HL-60 (cell line): Measurements from ENCODE around the gene CAV2.

ENCODE experiments used
- DNase-seq, 2 experiments: peaks; one replicate each; pipeline ENCODE4 v3.0.0-alpha.2; 2010 to 2020; ENCODE audit warnings: low read depth in 1 of 2, low spot score in 1 of 2
- H3K27ac ChIP-seq: fragments of 250-450 bp; sonication (Bioruptor Pico); replicated peaks from 2 replicates; pipeline ENCODE4 v1.5.1; 2020; ENCODE audit warnings: mild to moderate bottlenecking, moderate library complexity
- H3K27me3 ChIP-seq: fragments of 250-450 bp; sonication (Bioruptor Pico); 2 replicates; pipeline ENCODE4 v1.5.1; 2021; ENCODE audit warnings: mild to moderate bottlenecking, moderate library complexity; ENCODE audit not compliant: insufficient read depth, poor library complexity, severe bottlenecking
- H3K4me3 ChIP-seq: replicated peaks from 2 replicates; pipeline ENCODE4 v1.5.1; 2011; ENCODE audit warnings: mild to moderate bottlenecking, control low read depth, low read length; ENCODE audit not compliant: insufficient read depth
- GABPA ChIP-seq: IDR thresholded peaks from 2 replicates; pipeline ENCODE4 v1.6.1; 2012; ENCODE audit warnings: low read depth
- POLR2AphosphoS5 ChIP-seq: IDR thresholded peaks from 2 replicates; pipeline ENCODE4 v1.6.1; 2012; ENCODE audit warnings: low read depth
- SPI1 ChIP-seq: IDR thresholded peaks from 2 replicates; pipeline ENCODE4 v1.6.1; 2012; ENCODE audit warnings: low read depth, mild to moderate bottlenecking, borderline replicate concordance
- TF ChIP-seq, protein P1 (sequence below): IDR thresholded peaks from one replicate; pipeline ENCODE4 v1.5.1; 2011; ENCODE audit warnings: low read length, control low read depth, inconsistent platforms; ENCODE audit not compliant: insufficient read depth
- TF ChIP-seq, protein P2 (sequence below): IDR thresholded peaks from 2 replicates; pipeline ENCODE4 v1.6.1; 2012; ENCODE audit warnings: low read depth; ENCODE audit not compliant: insufficient replicate concordance

CAV2 gene

GRCh38 chr7:116527521-116527920 lies 28.0 kb downstream of the CAV2 start:
- no peak overlapping the region for H3K27ac ChIP-seq
- H3K4me3 ChIP-seq: no peak overlapping the region
- peaks cover 44% of the 10 kb centered on the region for H3K27me3 ChIP-seq
- TF ChIP-seq GABPA: no peak
- DNase-seq: no peak

DNA sequence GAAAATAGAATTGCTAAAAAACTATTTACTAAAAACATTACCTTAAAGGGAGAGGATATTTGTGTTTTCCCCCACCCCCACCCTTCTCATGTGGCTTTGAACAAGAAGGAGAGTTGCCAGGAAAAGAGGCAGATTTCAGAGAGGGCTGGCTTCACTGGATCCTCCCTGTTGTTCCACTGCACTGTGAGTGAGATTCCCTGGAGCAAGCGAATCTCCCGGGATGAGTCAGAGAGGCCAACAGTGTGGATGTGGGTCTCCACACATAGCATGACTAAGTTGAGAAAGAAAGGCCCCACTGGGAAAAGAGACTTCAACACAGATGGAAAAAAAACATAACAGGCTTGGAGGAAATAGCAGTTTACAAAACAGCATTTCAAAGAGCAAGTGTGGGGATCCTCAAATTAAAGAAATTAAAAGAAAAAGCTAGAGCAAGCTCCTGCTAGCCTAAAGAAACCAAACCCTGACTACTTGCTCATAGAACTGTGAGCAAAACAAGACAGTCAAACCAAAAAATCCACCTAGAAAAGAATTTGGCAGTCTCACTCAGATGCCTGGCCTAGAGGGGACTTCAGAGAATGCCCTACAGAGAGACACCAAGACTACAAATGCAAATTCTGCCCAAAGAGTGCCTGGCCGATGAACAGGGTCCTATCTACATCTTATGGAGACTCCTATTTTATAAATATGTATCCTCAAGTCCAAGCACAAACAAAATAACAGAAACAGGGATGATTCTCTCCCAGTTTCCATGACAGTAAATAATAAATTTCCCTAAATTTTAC lies 28.7 kb downstream of the CAV2 start:
- TF ChIP-seq POLR2AphosphoS5: no peak
- TF ChIP-seq, protein P1, sequence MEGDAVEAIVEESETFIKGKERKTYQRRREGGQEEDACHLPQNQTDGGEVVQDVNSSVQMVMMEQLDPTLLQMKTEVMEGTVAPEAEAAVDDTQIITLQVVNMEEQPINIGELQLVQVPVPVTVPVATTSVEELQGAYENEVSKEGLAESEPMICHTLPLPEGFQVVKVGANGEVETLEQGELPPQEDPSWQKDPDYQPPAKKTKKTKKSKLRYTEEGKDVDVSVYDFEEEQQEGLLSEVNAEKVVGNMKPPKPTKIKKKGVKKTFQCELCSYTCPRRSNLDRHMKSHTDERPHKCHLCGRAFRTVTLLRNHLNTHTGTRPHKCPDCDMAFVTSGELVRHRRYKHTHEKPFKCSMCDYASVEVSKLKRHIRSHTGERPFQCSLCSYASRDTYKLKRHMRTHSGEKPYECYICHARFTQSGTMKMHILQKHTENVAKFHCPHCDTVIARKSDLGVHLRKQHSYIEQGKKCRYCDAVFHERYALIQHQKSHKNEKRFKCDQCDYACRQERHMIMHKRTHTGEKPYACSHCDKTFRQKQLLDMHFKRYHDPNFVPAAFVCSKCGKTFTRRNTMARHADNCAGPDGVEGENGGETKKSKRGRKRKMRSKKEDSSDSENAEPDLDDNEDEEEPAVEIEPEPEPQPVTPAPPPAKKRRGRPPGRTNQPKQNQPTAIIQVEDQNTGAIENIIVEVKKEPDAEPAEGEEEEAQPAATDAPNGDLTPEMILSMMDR: no peak
- DNase-seq: no peak
- Histone ChIP-seq H3K4me3 (no peak overlapping the region), H3K27me3 (peaks cover 40% of the 10 kb centered on the region), H3K27ac (no peak overlapping the region)

- TF ChIP-seq, protein P2, sequence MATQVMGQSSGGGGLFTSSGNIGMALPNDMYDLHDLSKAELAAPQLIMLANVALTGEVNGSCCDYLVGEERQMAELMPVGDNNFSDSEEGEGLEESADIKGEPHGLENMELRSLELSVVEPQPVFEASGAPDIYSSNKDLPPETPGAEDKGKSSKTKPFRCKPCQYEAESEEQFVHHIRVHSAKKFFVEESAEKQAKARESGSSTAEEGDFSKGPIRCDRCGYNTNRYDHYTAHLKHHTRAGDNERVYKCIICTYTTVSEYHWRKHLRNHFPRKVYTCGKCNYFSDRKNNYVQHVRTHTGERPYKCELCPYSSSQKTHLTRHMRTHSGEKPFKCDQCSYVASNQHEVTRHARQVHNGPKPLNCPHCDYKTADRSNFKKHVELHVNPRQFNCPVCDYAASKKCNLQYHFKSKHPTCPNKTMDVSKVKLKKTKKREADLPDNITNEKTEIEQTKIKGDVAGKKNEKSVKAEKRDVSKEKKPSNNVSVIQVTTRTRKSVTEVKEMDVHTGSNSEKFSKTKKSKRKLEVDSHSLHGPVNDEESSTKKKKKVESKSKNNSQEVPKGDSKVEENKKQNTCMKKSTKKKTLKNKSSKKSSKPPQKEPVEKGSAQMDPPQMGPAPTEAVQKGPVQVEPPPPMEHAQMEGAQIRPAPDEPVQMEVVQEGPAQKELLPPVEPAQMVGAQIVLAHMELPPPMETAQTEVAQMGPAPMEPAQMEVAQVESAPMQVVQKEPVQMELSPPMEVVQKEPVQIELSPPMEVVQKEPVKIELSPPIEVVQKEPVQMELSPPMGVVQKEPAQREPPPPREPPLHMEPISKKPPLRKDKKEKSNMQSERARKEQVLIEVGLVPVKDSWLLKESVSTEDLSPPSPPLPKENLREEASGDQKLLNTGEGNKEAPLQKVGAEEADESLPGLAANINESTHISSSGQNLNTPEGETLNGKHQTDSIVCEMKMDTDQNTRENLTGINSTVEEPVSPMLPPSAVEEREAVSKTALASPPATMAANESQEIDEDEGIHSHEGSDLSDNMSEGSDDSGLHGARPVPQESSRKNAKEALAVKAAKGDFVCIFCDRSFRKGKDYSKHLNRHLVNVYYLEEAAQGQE: no peak
- TF ChIP-seq POLR2AphosphoS5: no peak
- TF ChIP-seq SPI1: no peak
- TF ChIP-seq, protein P1: no peak
- TF ChIP-seq GABPA: no peak
- Histone ChIP-seq H3K27me3 (peaks cover 32% of the 10 kb centered on the region), H3K27ac (no peak overlapping the region), H3K4me3 (no peak overlapping the region)
- DNase-seq: no peak
Observed at GRCh38 chr7:116529250-116529649, 29.7 kb downstream of the CAV2 start.

DNA sequence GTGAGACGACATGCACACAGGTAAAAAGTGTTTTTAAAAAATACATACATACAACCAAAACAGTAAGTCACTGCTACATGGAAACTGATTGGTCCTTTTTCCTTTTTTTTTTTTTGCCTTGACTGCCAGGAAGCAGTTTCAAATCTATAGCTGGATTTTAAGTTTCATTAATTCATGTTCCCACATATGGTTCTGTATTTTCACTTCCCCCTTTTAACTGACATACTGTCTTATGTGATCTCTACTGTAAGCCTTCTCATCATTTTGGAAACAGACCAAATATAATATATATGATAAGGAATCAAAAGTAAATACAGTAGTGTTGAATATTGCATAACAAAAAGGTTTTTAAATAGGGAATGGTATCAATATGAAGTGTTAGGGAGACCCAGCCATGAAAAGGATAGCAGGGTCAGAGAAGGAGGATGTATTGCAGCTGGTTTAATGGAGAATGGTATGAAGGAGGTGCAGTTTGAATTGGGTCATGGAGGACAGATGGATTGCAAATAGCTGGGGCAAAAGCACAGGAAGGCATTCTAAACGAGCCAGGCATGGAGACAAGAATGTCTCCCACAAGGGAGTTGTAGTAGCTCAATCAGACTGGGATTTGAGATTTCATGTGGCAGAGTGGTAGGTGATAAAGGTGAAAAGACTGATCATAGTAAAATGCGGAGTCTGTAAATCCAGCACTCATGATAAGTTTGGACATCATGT lies 30.7 kb downstream of the CAV2 start:
- DNase-seq: no peak
- TF ChIP-seq, protein P1: no peak
- no peak for TF ChIP-seq GABPA
- TF ChIP-seq SPI1: no peak
- TF ChIP-seq POLR2AphosphoS5: no peak
- TF ChIP-seq, protein P2: no peak

More for the DNA sequence above, 30.7 kb downstream of the CAV2 start:
- Histone ChIP-seq H3K27me3 (peaks cover 24% of the 10 kb centered on the region), H3K4me3 (no peak overlapping the region), H3K27ac (no peak overlapping the region)
